A673 (cell line): ENCODE results near the gene ZNF831.

Source experiments
- CTCF ChIP-seq: fragments of 300-800, 200-600 bp; sonication (generic); conservative IDR thresholded peaks from 2 replicates; pipeline ENCODE4 v1.5.1; 2017; ENCODE audit warnings: low read depth, mild to moderate bottlenecking, antibody characterized with exemption, low read length, moderate library complexity, mixed read lengths
- EZH2 ChIP-seq: fragments of 200-600 bp; sonication (generic); IDR thresholded peaks from 2 replicates; pipeline ENCODE4 v1.6.1; 2017; ENCODE audit warnings: borderline replicate concordance, low read depth, mild to moderate bottlenecking, mixed read lengths, antibody characterized with exemption, low read length; ENCODE audit not compliant: poor library complexity, severe bottlenecking

- TF ChIP-seq CTCF (no peak), EZH2 (no peak)
These were observed 101.7 kb downstream of the ZNF831 start for GRCh38 chr20:59265298-59265697.
